Spleen (tissue), 11 donors: ENCODE measurements around the gene SLC19A3. TPM values are rescaled to one million over a fixed set of nuclear protein-coding genes. Genes with fewer than 3 reads are reported as not detected.

ENCODE experiments used
- DNase-seq: peaks from one replicate; pipeline ENCODE4 v3.0.0-alpha.2; 2020
- H3K27ac ChIP-seq, 8 donors: fragments of 200-600 bp; sonication (generic) in 7 of 8; 1 replicate in 4 of 8; 2 replicates in 4 of 8; pipeline versions ENCODE4 v1.5.0 to v1.8.0; 2016 to 2021; ENCODE audit warnings: inconsistent platforms in 4 of 8, mild to moderate bottlenecking in 4 of 8, moderate library complexity in 1 of 8
- H3K27me3 ChIP-seq, 7 donors: fragments of 200-600 bp; sonication (generic) in 6 of 7; replicated peaks in 1 of 7; 1 replicate in 4 of 7; 2 replicates in 3 of 7; pipeline versions ENCODE4 v1.5.0 to v1.8.0; 2016 to 2021; ENCODE audit warnings: inconsistent platforms in 3 of 7, mild to moderate bottlenecking in 1 of 7
- H3K36me3 ChIP-seq, 6 donors: fragments of 200-600 bp; sonication (generic) in 5 of 6; 1 replicate in 4 of 6; 2 replicates in 2 of 6; pipeline versions ENCODE4 v1.5.0 to v1.8.0; 2016 to 2021; ENCODE audit warnings: inconsistent platforms in 2 of 6
- H3K4me1 ChIP-seq, 6 donors: fragments of 200-600 bp; sonication (generic) in 5 of 6; 1 replicate in 3 of 6; 2 replicates in 3 of 6; pipeline versions ENCODE4 v1.5.0 to v1.8.0; 2016 to 2021; ENCODE audit warnings: inconsistent platforms in 3 of 6
- H3K4me3 ChIP-seq, 8 donors: fragments of 200-600 bp; sonication (generic) in 7 of 8; 1 replicate in 4 of 8; 2 replicates in 4 of 8; pipeline versions ENCODE4 v1.5.0 to v1.8.0; 2016 to 2021; ENCODE audit warnings: inconsistent platforms in 4 of 8, mild to moderate bottlenecking in 4 of 8, moderate library complexity in 2 of 8
- H3K9me3 ChIP-seq, 8 donors: fragments of 200-600 bp; sonication (generic) in 7 of 8; 1 replicate in 4 of 8; 2 replicates in 4 of 8; pipeline versions ENCODE4 v1.5.0 to v1.8.0; 2016 to 2021; ENCODE audit warnings: inconsistent platforms in 4 of 8
- CTCF ChIP-seq, 11 experiments: fragments of 200-600 bp in 7 of 11; fragments of 450-650 bp in 4 of 11; sonication (generic) in 4 of 11; IDR thresholded peaks in 8 of 11; conservative IDR thresholded peaks in 3 of 11; 1 replicate in 7 of 11; 2 replicates in 4 of 11; pipeline versions ENCODE4 v1.4.0 to v1.8.0; 2016 to 2021; ENCODE audit warnings: antibody characterized with exemption in 11 of 11, inconsistent platforms in 4 of 11, mild to moderate bottlenecking in 1 of 11
- POLR2A ChIP-seq, 3 donors: fragments of 450-650 bp; IDR thresholded peaks; one replicate each; pipeline ENCODE4 v1.5.1; 2017; ENCODE audit warnings: antibody characterized with exemption in 3 of 3, mild to moderate bottlenecking in 1 of 3
- POLR2AphosphoS5 ChIP-seq, 3 donors: sonication (generic); formaldehyde crosslinking; IDR thresholded peaks; one replicate each; pipeline ENCODE4 v1.5.1; 2017; ENCODE audit warnings: antibody characterized with exemption in 3 of 3
- WGBS, 5 donors: extraction: QIAGEN DNeasy Blood & Tissue Kit in 3 of 5; methylation state at CpG; one replicate each; pipeline versions ENCODE4 v1.1.5 to v1.1.7; 2013 to 2018; 5-methylcytosine and 5-hydroxymethylcytosine counted together
- intact Hi-C: fragments of 100-400 bp; cut with DNase I; formaldehyde crosslinking; loops from one replicate; pipeline ENCODE4 v1.15.0; 2023; ENCODE audit warnings: low total_unique reads
- polyA plus RNA-seq, 3 donors: library from polyadenylated mRNA; stranded (reverse); fragments of 200-250 nt; gene quantifications; one replicate each; pipeline ENCODE4 v1.2.1, GENCODE V29; 2013
- total RNA-seq, 7 donors: library from RNA; depleted of rRNA in 3 of 7; stranded (reverse); fragments of >200 nt in 3 of 7; fragmentation: NEBNext Ultra II Directional in 4 of 7; extraction: Animal tissue kit (Norgen Biotek cat#: 25700) in 4 of 7; gene quantifications; one replicate each; pipeline versions ENCODE4 v1.1.0 to v1.2.1, GENCODE V29; 2016 to 2021
- donor health status: healthy with polysubstance abuse.
- donor health status: DM: no; HTN: no; CAD: no; lungs with moderate emphysema.
- donor health status: DM: no; HTN: no; CAD: no.
- donor health status: Bipolar disorder and iron deficiency.
- donor health status: healthy.
- donor health status: DM: no; HTN: no; CAD: no.
- donor health status: DM: yes; HTN: yes; CAD: no.

SLC19A3 gene
- total and polyA plus RNA-seq, 10 donors, result 0.06 to 0.23 (median 0.15) TPM; not detected in 5

GRCh38 chr2:227654426-227654825 is 63.4 kb downstream of the SLC19A3 start:
- intact Hi-C loops, result no loop called here
- Histone ChIP-seq H3K36me3 (no peaks in the 10 kb centered on the region), H3K27me3 (no peaks in the 10 kb centered on the region), H3K4me3 (no peak overlapping the region), H3K9me3 (no peaks in the 10 kb centered on the region), H3K27ac (no peak overlapping the region), H3K4me1 (peaks cover 0 to 6% (median 2%) of the 10 kb centered on the region in 6 donors)
- DNase-seq, result no peak
- TF ChIP-seq CTCF (IDR thresholded peaks at IDR 0.05 in 8 of 11, conservative IDR thresholded peaks at IDR 0.05 in 3 of 11) (no peak), POLR2A (IDR thresholded peaks at IDR 0.05) (no peak), POLR2AphosphoS5 (IDR thresholded peaks at IDR 0.05) (no peak)
- 46 to 75% (median 53%) methylated on average over 1 of the region's 1 CpG for WGBS, 5 donors

DNA sequence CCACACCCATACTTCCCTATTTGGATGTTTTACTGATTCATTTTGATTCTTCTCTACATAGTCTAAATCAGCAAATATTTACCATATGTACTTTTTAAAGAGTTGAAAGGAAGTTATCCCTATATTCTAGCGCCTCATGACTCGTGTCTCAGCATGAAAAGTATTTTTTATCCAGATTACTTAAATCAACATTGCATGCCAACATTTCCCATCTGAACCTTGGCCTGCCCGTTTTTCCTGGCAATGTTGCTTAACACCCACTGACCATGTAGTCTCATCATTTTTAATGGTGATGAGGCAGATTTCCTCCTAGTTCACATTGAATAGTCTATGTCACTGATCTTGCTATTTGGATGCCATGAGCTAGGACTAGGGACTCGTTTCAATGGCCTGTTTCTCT is 64.4 kb downstream of the SLC19A3 start:
- no peak overlapping the region for H3K4me3 ChIP-seq
- no peaks in the 10 kb centered on the region for H3K9me3 ChIP-seq
- no peak for DNase-seq
- H3K36me3 ChIP-seq, result no peaks in the 10 kb centered on the region
- TF ChIP-seq POLR2A (IDR thresholded peaks at IDR 0.05) (no peak), POLR2AphosphoS5 (IDR thresholded peaks at IDR 0.05) (no peak), CTCF (IDR thresholded peaks at IDR 0.05 in 8 of 11, conservative IDR thresholded peaks at IDR 0.05 in 3 of 11) (no peak)
- 32 to 61% (median 46%) methylated on average over 3 to 4 of the region's 4 CpGs for WGBS, 5 donors
- peaks cover 0 to 5% (median 2%) of the 10 kb centered on the region in 6 donors for H3K4me1 ChIP-seq
- no peak overlapping the region for H3K27ac ChIP-seq
- H3K27me3 ChIP-seq, result no peaks in the 10 kb centered on the region
- intact Hi-C loops, result no loop called here

DNA sequence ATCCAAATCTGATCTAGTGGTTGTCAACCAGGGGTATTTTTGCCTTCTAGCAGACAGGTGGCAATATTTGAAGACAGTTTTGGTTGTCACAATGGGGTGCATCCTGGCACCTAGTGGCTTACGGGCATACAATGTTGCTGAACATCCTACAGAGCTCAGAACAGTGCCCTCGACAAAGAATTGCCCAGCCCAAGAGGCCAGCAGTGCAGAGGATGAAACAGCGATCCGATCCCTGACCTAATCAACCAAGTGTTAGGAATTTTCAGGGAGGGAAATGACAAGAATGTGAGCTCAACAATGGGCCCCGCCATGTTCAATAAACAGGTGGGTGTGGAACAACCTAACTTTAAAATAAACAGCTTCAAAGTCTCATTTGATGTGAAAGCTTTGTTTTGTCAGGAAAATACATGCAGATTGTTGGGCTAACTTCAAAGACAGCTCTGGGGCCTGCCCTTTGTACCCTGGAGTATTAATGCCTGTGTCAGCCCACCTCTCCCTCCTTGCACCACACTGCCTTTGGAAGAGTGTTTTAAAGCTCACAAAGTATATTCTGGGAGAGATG is 73.8 kb downstream of the SLC19A3 start:
- Histone ChIP-seq H3K4me3 (no peak overlapping the region), H3K36me3 (no peaks in the 10 kb centered on the region), H3K9me3 (no peaks in the 10 kb centered on the region), H3K4me1 (no peaks in the 10 kb centered on the region), H3K27me3 (peaks cover 0 to 4% (median 0%) of the 10 kb centered on the region in 7 donors), H3K27ac (no peak overlapping the region)
- intact Hi-C loops, result no loop called here
- WGBS, 5 donors, result 80 to 91% (median 87%) methylated on average over 5 of the region's 5 CpGs
- TF ChIP-seq POLR2AphosphoS5 (IDR thresholded peaks at IDR 0.05), result no peak
- TF ChIP-seq CTCF (IDR thresholded peaks at IDR 0.05 in 8 of 11, conservative IDR thresholded peaks at IDR 0.05 in 3 of 11), result no peak
- no peak for TF ChIP-seq POLR2A (IDR thresholded peaks at IDR 0.05)
- no peak for DNase-seq

- Histone ChIP-seq H3K4me3 (no peak overlapping the region), H3K27ac (no peak overlapping the region), H3K36me3 (no peaks in the 10 kb centered on the region), H3K4me1 (no peaks in the 10 kb centered on the region), H3K9me3 (no peaks in the 10 kb centered on the region), H3K27me3 (peaks cover 0 to 4% (median 0%) of the 10 kb centered on the region in 7 donors)
- 23 to 56% (median 32%) methylated on average over 2 of the region's 2 CpGs for WGBS, 5 donors
- TF ChIP-seq POLR2A (IDR thresholded peaks at IDR 0.05) (no peak), POLR2AphosphoS5 (IDR thresholded peaks at IDR 0.05) (no peak), CTCF (IDR thresholded peaks at IDR 0.05 in 8 of 11, conservative IDR thresholded peaks at IDR 0.05 in 3 of 11) (no peak)
- DNase-seq, result no peak
- intact Hi-C loops, result no loop called here
These were observed 75.2 kb downstream of the SLC19A3 start for GRCh38 chr2:227642656-227643055.
